Astrocyte of the cerebellum (primary cell): ENCODE data around the gene PHF21B.

Experiments used
- DNase-seq: peaks from one replicate; pipeline ENCODE4 v3.0.0-alpha.2; 2011; ENCODE audit warnings: low read depth
- H3K4me3 ChIP-seq: 2 replicates; pipeline ENCODE4 v1.5.1; 2011; ENCODE audit warnings: mild to moderate bottlenecking, low read depth, low read length, moderate library complexity
- CTCF ChIP-seq: IDR thresholded peaks from 2 replicates; pipeline ENCODE4 v1.5.1; 2012; ENCODE audit warnings: low read length, low read depth, moderate library complexity, mild to moderate bottlenecking; ENCODE audit errors: missing control alignments
- in situ Hi-C: cut with HindIII; loops from 2 replicates; pipeline ENCODE4 v1.10.0; 2017; ENCODE audit warnings: low sequenced_read_pairs

The PHF21B gene

GRCh38 chr22:44934454-44934735 lies 75.4 kb downstream of the PHF21B start:
- in situ Hi-C loops = no loop called here

GRCh38 chr22:44933666-44934453 lies 75.9 kb downstream of the PHF21B start:
- H3K4me3 ChIP-seq = no peak overlapping the region
- no peak for DNase-seq

More at GRCh38 chr22:44934454-44934735, 75.4 kb downstream of the PHF21B start:
- no peak for DNase-seq
- no peak overlapping the region for H3K4me3 ChIP-seq
- no peak for TF ChIP-seq CTCF

GRCh38 chr22:44932493-44932892 lies 77.3 kb downstream of the PHF21B start:
- TF ChIP-seq CTCF = no peak
- H3K4me3 ChIP-seq = no peak overlapping the region
- no peak for DNase-seq
- in situ Hi-C loops = no loop called here

More at GRCh38 chr22:44933666-44934453, 75.9 kb downstream of the PHF21B start:
- in situ Hi-C loops = no loop called here
- no peak for TF ChIP-seq CTCF

GRCh38 chr22:44931766-44932165 lies 78.0 kb downstream of the PHF21B start:
- DNase-seq = no peak
- TF ChIP-seq CTCF = no peak
- H3K4me3 ChIP-seq = no peak overlapping the region
- in situ Hi-C loops = no loop called here

GRCh38 chr22:44931077-44931540 lies 78.7 kb downstream of the PHF21B start:
- TF ChIP-seq CTCF = no peak
- no peak for DNase-seq
- in situ Hi-C loops = no loop called here
- H3K4me3 ChIP-seq = no peak overlapping the region

- no peak for TF ChIP-seq CTCF
- in situ Hi-C loops = no loop called here
- no peak overlapping the region for H3K4me3 ChIP-seq
Observed at GRCh38 chr22:44930711-44931035, 79.1 kb downstream of the PHF21B start.

More at GRCh38 chr22:44930711-44931035, 79.1 kb downstream of the PHF21B start:
- no peak for DNase-seq
